Neural cell (in vitro differentiated cells): ENCODE measurements around the gene UFD1.

Experiments used
- EP300 ChIP-seq: fragments of 450-650 bp; conservative IDR thresholded peaks from 2 replicates; pipeline ENCODE4 v1.6.1; 2014; ENCODE audit warnings: antibody characterized with exemption, mild to moderate bottlenecking, moderate library complexity; ENCODE audit not compliant: poor library complexity, severe bottlenecking
- EZH2 ChIP-seq: fragments of 200-600, 300-800 bp; shearing (Covaris generic), sonication (generic); IDR thresholded peaks from 2 replicates; pipeline ENCODE4 v1.6.1; 2014; ENCODE audit warnings: antibody characterized with exemption, low read length, borderline replicate concordance, mild to moderate bottlenecking; ENCODE audit not compliant: insufficient read depth, poor library complexity, severe bottlenecking
- POLR2AphosphoS5 ChIP-seq: IDR thresholded peaks from 2 replicates; pipeline ENCODE4 v1.6.1; 2012
- RAD21 ChIP-seq: fragments of 450-650 bp; conservative IDR thresholded peaks from 2 replicates; pipeline ENCODE4 v1.6.1; 2014; ENCODE audit warnings: antibody characterized with exemption, mild to moderate bottlenecking, moderate library complexity
- REST ChIP-seq: IDR thresholded peaks from 2 replicates; pipeline ENCODE4 v1.6.1; 2012; ENCODE audit warnings: borderline replicate concordance
- SMC3 ChIP-seq: fragments of 450-650 bp; conservative IDR thresholded peaks from 2 replicates; pipeline ENCODE4 v1.6.1; 2014; ENCODE audit warnings: antibody characterized with exemption, mild to moderate bottlenecking, moderate library complexity; ENCODE audit not compliant: poor library complexity
- TF ChIP-seq, protein P1 (sequence below): fragments of 450-650 bp; IDR thresholded peaks from 2 replicates; pipeline ENCODE4 v1.5.1; 2014; ENCODE audit warnings: antibody characterized with exemption, mild to moderate bottlenecking, moderate library complexity; ENCODE audit not compliant: poor library complexity, severe bottlenecking

DNA sequence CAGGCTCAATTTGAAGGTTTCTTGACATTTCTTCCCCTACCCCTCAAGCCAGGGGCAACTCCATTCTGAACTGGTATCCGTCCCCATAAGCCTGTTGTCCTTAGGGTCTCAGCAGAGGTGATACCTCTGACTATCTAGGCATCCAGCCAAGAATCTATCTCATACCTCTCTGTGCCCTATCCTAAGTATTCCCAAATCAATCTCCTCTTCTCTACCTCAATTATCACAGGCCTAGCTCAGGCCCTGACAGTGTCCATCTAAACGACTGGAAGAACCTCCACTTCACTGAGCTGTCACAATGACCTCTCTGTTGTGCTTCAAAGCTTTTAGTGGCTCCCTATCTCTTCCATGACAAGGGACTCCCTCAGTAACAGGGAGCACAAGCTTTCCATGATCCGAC is 74.3 kb downstream of the UFD1 start:
- TF ChIP-seq, protein P1, sequence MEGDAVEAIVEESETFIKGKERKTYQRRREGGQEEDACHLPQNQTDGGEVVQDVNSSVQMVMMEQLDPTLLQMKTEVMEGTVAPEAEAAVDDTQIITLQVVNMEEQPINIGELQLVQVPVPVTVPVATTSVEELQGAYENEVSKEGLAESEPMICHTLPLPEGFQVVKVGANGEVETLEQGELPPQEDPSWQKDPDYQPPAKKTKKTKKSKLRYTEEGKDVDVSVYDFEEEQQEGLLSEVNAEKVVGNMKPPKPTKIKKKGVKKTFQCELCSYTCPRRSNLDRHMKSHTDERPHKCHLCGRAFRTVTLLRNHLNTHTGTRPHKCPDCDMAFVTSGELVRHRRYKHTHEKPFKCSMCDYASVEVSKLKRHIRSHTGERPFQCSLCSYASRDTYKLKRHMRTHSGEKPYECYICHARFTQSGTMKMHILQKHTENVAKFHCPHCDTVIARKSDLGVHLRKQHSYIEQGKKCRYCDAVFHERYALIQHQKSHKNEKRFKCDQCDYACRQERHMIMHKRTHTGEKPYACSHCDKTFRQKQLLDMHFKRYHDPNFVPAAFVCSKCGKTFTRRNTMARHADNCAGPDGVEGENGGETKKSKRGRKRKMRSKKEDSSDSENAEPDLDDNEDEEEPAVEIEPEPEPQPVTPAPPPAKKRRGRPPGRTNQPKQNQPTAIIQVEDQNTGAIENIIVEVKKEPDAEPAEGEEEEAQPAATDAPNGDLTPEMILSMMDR, result no peak
- no peak for TF ChIP-seq EZH2
- no peak for TF ChIP-seq EP300
- TF ChIP-seq REST, result no peak
- no peak for TF ChIP-seq POLR2AphosphoS5
- TF ChIP-seq SMC3, result no peak
- no peak for TF ChIP-seq RAD21
